Endothelial cell (in vitro differentiated cells): ENCODE measurements around the gene INSRR. TPM values are rescaled to one million over a fixed set of nuclear protein-coding genes. Genes with fewer than 3 reads are reported as not detected.

Experiments
- DNase-seq: peaks from one replicate; pipeline ENCODE4 v3.0.0; 2021; ENCODE audit warnings: low spot score
- H3K27ac Mint-ChIP-seq: one replicate; pipeline ENCODE4 v1.8.0; 2021; ENCODE audit warnings: mixed read lengths, inconsistent platforms; ENCODE audit not compliant: unreplicated experiment
- H3K27me3 Mint-ChIP-seq: one replicate; pipeline ENCODE4 v1.8.0; 2021; ENCODE audit warnings: mild to moderate bottlenecking, moderate library complexity, mixed read lengths, inconsistent platforms; ENCODE audit not compliant: unreplicated experiment
- H3K36me3 Mint-ChIP-seq: one replicate; pipeline ENCODE4 v1.8.0; 2021; ENCODE audit warnings: mild to moderate bottlenecking, low read depth, mixed read lengths, inconsistent platforms; ENCODE audit not compliant: unreplicated experiment
- H3K4me1 Mint-ChIP-seq: one replicate; pipeline ENCODE4 v1.8.0; 2021; ENCODE audit warnings: mild to moderate bottlenecking, mixed read lengths, inconsistent platforms; ENCODE audit not compliant: unreplicated experiment
- H3K4me3 Mint-ChIP-seq: one replicate; pipeline ENCODE4 v1.8.0; 2021; ENCODE audit warnings: mild to moderate bottlenecking, mixed read lengths, inconsistent platforms; ENCODE audit not compliant: unreplicated experiment
- H3K9me3 Mint-ChIP-seq: one replicate; pipeline ENCODE4 v1.8.0; 2021; ENCODE audit warnings: mixed read lengths, inconsistent platforms; ENCODE audit not compliant: unreplicated experiment
- total RNA-seq: library from RNA; stranded (reverse); fragmentation: NEBNext Ultra II Directional; extraction: Animal tissue kit (Norgen Biotek cat#: 25700); gene quantifications from one replicate; pipeline ENCODE4 v1.2.1, GENCODE V29; 2021; ENCODE audit not compliant: unreplicated experiment
- TF ChIP-seq, protein P1 (sequence below): fragments of 200-600 bp; sonication (generic); IDR thresholded peaks from one replicate; pipeline ENCODE4 v1.5.0; 2021; ENCODE audit warnings: antibody characterized with exemption; ENCODE audit not compliant: unreplicated experiment

The INSRR gene
- total RNA-seq, 1 donor from 2014 or later, result not detected

DNA sequence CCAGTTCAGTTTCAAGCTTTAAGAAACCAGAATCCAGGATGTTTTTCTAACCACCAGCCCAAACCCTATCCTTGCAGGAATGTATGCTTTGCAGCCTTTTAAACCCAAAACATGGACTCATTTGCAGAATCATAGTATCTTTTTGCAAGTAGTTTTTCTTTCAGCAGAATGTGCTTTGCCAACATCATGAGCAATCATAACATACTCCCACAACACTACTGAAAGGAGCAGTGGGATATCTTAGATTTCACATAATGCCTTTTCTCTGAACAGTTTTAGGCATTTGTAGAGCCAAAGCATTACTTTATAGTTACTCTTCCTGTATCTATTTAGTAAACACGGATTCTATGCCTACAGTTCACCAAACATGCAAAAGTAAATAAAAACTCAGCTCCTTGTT lies 32.3 kb downstream of the INSRR start:
- H3K36me3 Mint-ChIP-seq, result peaks cover 3% of the 10 kb centered on the region
- no peak overlapping the region for H3K27ac Mint-ChIP-seq
- H3K4me3 Mint-ChIP-seq, result no peak overlapping the region
- TF ChIP-seq, protein P1, sequence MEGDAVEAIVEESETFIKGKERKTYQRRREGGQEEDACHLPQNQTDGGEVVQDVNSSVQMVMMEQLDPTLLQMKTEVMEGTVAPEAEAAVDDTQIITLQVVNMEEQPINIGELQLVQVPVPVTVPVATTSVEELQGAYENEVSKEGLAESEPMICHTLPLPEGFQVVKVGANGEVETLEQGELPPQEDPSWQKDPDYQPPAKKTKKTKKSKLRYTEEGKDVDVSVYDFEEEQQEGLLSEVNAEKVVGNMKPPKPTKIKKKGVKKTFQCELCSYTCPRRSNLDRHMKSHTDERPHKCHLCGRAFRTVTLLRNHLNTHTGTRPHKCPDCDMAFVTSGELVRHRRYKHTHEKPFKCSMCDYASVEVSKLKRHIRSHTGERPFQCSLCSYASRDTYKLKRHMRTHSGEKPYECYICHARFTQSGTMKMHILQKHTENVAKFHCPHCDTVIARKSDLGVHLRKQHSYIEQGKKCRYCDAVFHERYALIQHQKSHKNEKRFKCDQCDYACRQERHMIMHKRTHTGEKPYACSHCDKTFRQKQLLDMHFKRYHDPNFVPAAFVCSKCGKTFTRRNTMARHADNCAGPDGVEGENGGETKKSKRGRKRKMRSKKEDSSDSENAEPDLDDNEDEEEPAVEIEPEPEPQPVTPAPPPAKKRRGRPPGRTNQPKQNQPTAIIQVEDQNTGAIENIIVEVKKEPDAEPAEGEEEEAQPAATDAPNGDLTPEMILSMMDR, result no peak
- no peaks in the 10 kb centered on the region for H3K9me3 Mint-ChIP-seq
- peaks cover 8% of the 10 kb centered on the region for H3K4me1 Mint-ChIP-seq
- no peak for DNase-seq
- peaks cover 5% of the 10 kb centered on the region for H3K27me3 Mint-ChIP-seq

DNA sequence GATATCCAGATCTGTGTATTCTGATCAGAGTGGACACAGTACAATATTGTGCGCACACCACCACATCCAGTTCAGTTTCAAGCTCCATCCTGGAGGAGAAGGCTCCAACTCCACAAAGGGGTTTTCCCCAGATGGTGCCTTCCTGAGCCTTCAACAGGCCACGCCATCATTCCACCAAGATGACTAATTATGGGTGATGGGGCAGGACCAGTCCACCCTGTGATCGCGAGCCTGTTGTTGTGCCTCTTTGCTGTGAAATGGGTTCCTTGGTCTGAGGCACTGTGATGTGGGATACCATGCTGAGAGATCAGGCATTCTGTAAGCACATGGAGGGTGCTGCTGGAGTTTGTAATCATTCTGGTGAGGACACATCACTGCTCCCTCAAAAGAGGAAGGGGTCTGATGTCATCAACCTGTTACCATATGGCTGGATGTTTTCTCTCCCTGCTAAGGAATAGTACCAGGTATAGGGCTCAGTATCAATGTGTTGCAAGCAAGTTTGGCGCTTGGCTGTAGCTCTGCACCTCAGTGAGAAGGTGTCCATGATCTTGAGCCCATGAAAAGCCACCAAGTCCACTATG lies 35.6 kb downstream of the INSRR start:
- no peak for DNase-seq
- TF ChIP-seq, protein P1, result no peak
- Mint-ChIP-seq H3K27me3 (peaks cover 3% of the 10 kb centered on the region), H3K9me3 (no peaks in the 10 kb centered on the region), H3K4me3 (no peak overlapping the region), H3K27ac (no peak overlapping the region), H3K4me1 (peaks cover 8% of the 10 kb centered on the region), H3K36me3 (peaks cover 8% of the 10 kb centered on the region)

DNA sequence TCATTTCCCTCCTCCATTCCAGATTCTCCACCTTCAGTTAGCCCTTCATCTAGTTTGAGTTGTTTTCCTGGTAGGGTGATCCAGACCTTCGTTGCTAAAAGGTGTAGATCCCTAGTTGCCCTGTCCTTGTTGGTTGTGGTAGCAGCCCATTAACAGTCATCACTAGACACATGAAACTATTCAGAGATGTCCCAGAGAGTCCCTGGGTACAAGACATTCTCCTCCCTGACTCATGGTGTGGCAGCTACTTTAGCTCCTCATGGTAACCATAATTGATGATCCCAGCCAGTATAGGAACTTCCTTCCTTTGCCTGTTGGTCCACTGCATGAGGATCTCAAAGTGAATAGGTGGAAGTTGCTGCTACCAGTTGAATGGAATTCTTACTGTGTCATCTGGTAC lies 36.2 kb downstream of the INSRR start:
- peaks cover 3% of the 10 kb centered on the region for H3K27me3 Mint-ChIP-seq

DNA sequence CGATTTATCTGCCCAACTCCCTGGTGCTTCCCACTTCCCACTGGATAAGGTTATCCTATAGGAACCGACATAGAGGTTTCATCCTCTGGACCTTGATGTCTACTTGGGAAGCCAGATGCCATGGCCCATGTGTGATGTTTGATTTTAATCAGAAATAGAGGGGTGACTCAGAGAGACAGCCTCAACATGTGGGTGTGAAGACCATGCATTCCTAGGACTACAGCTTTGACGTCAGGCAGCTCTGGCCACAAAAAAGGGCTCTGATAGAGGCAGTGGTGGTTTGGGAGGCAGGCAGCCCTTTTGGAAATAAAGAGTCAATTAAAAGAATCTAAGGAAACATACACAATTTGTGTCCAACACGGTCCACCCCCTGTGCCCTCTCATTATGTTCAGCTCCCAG lies 37.1 kb downstream of the INSRR start:
- no peak overlapping the region for H3K27ac Mint-ChIP-seq
- no peak for DNase-seq
- peaks cover 12% of the 10 kb centered on the region for H3K4me1 Mint-ChIP-seq
- no peaks in the 10 kb centered on the region for H3K9me3 Mint-ChIP-seq
- H3K36me3 Mint-ChIP-seq, result peaks cover 8% of the 10 kb centered on the region
- peaks cover 3% of the 10 kb centered on the region for H3K27me3 Mint-ChIP-seq
- no peak overlapping the region for H3K4me3 Mint-ChIP-seq
- TF ChIP-seq, protein P1, result no peak

More for the DNA sequence above, 36.2 kb downstream of the INSRR start:
- Mint-ChIP-seq H3K9me3 (no peaks in the 10 kb centered on the region), H3K4me1 (peaks cover 8% of the 10 kb centered on the region), H3K27ac (no peak overlapping the region), H3K36me3 (peaks cover 8% of the 10 kb centered on the region), H3K4me3 (no peak overlapping the region)
- TF ChIP-seq, protein P1, result no peak
- DNase-seq, result no peak

DNA sequence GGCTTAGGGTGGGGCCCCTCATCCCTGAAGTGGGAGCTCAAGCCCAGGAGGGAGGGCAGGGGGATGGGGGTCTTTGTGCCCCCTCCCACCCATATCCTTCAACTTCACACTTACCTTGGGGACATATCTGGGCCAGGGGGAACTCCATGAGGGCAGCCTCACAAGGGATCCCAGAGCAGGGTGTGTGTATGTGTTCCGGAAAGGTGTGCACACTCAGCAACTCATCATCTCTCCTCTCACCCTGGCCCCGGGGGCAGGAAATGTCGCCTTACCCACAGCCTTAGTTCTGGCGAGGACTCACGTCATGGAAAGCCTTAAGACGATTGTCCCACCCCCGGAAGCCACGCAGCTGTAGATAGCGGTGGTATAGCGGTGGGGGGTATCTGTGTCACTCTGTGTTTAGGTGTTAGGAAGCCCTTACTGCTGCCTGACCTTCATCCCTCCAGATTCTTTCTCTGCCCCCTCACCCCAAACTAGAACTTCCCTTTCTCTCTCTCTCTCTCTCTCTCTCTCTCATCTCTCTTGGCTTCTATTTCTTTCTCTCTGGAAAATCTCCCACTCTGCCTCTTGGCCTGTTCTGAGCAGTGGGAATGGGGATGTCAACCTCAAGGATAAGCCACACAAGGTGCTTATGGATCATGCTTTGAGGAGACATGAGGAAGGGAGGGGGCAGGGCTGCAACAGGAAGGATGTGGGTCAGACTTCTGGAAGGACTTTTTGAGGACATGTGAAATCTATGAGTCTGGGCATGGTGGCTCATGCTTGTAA lies 42.2 kb downstream of the INSRR start, which contains the start of gene SH2D2A:
Gene SH2D2A (minus strand): TSS at position 288 of the 768 bp plus-strand sequence. CDS start 140 bp downstream, at position 148.
- DNase-seq, result no peak
- Mint-ChIP-seq H3K36me3 (peaks cover 9% of the 10 kb centered on the region), H3K4me3 (no peak within 1 kb of the TSS), H3K27ac (no peak within 1 kb of the TSS), H3K4me1 (peaks cover 4% of the 10 kb centered on the region), H3K9me3 (no peaks in the 10 kb centered on the region), H3K27me3 (peaks cover 17% of the 10 kb centered on the region)
- TF ChIP-seq, protein P1, result no peak
